ENCODE data around the gene FOXN1. TPM values are rescaled to one million over a fixed set of nuclear protein-coding genes. Genes with fewer than 3 reads are reported as not detected.

Gene FOXN1
- total RNA-seq, 1 experiment from 2014 or later: 0.48 TPM

GRCh38 chr17:28513476-28513875, 7.3 kb downstream of the FOXN1 start:
- Histone ChIP-seq H3K27me3 (replicated peaks; ENCODE audit: control insufficient read depth, insufficient read depth, low read length) (no peaks in the 10 kb centered on the region), H3K4me3 (ENCODE audit: low read depth, low read length) (no peak overlapping the region), H3K4me1 (no peaks in the 10 kb centered on the region), H3K9me3 (peaks cover 10% of the 10 kb centered on the region), H3K36me3 (ENCODE audit: control insufficient read depth, insufficient read depth, low read length) (no peaks in the 10 kb centered on the region)
- no TSS peak for BruUV-seq (replicated peaks)
- H3K36me3 Mint-ChIP-seq (ENCODE audit: insufficient read depth, unreplicated experiment): no peaks in the 10 kb centered on the region
- H3K4me3 Mint-ChIP-seq (ENCODE audit: unreplicated experiment): no peak overlapping the region
- intact Hi-C loops (cut with micrococcal nuclease; ENCODE audit: unreplicated experiment): no loop called here
- H3K27ac Mint-ChIP-seq (ENCODE audit: unreplicated experiment): no peak overlapping the region
- no peak for DNase-seq
- H3K27me3 Mint-ChIP-seq (ENCODE audit: insufficient read depth, unreplicated experiment): no peaks in the 10 kb centered on the region
- H3K9me3 Mint-ChIP-seq (ENCODE audit: unreplicated experiment): no peaks in the 10 kb centered on the region
- H3K4me1 Mint-ChIP-seq (ENCODE audit: low read depth, unreplicated experiment): no peaks in the 10 kb centered on the region
- ChIA-PET CTCF (no interaction called here), POLR2A (no interaction called here)
- TF ChIP-seq, protein P1, sequence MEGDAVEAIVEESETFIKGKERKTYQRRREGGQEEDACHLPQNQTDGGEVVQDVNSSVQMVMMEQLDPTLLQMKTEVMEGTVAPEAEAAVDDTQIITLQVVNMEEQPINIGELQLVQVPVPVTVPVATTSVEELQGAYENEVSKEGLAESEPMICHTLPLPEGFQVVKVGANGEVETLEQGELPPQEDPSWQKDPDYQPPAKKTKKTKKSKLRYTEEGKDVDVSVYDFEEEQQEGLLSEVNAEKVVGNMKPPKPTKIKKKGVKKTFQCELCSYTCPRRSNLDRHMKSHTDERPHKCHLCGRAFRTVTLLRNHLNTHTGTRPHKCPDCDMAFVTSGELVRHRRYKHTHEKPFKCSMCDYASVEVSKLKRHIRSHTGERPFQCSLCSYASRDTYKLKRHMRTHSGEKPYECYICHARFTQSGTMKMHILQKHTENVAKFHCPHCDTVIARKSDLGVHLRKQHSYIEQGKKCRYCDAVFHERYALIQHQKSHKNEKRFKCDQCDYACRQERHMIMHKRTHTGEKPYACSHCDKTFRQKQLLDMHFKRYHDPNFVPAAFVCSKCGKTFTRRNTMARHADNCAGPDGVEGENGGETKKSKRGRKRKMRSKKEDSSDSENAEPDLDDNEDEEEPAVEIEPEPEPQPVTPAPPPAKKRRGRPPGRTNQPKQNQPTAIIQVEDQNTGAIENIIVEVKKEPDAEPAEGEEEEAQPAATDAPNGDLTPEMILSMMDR (IDR thresholded peaks at IDR 0.05; ENCODE audit: insufficient read depth in 1 of 2, low read depth in 1 of 2, low read length in 1 of 2, severe bottlenecking in 1 of 2, unreplicated experiment in 1 of 2): no peak

GRCh38 chr17:28514561-28515002, 8.4 kb downstream of the FOXN1 start:
- CTCF ChIA-PET: no interaction called here
- no peaks in the 10 kb centered on the region for H3K27me3 Mint-ChIP-seq (ENCODE audit: insufficient read depth, unreplicated experiment)
- intact Hi-C loops (cut with micrococcal nuclease; ENCODE audit: unreplicated experiment): no loop called here
- BruUV-seq (replicated peaks): no TSS peak
- Histone ChIP-seq H3K4me1 (no peaks in the 10 kb centered on the region), H3K4me3 (ENCODE audit: low read depth, low read length) (no peak overlapping the region), H3K36me3 (ENCODE audit: control insufficient read depth, insufficient read depth, low read length) (no peaks in the 10 kb centered on the region), H3K9me3 (peaks cover 10% of the 10 kb centered on the region), H3K27me3 (replicated peaks; ENCODE audit: control insufficient read depth, insufficient read depth, low read length) (no peaks in the 10 kb centered on the region)
- H3K4me1 Mint-ChIP-seq (ENCODE audit: low read depth, unreplicated experiment): no peaks in the 10 kb centered on the region
- no peaks in the 10 kb centered on the region for H3K36me3 Mint-ChIP-seq (ENCODE audit: insufficient read depth, unreplicated experiment)
- no peaks in the 10 kb centered on the region for H3K9me3 Mint-ChIP-seq (ENCODE audit: unreplicated experiment)
- TF ChIP-seq, protein P1 (IDR thresholded peaks at IDR 0.05; ENCODE audit: insufficient read depth in 1 of 2, low read depth in 1 of 2, low read length in 1 of 2, severe bottlenecking in 1 of 2, unreplicated experiment in 1 of 2): no peak
- POLR2A ChIA-PET: no interaction called here
- H3K27ac Mint-ChIP-seq (ENCODE audit: unreplicated experiment): no peak overlapping the region
- no peak for DNase-seq
- no peak overlapping the region for H3K4me3 Mint-ChIP-seq (ENCODE audit: unreplicated experiment)

GRCh38 chr17:28515518-28515917, 9.4 kb downstream of the FOXN1 start:
- CTCF ChIA-PET: no interaction called here
- no peaks in the 10 kb centered on the region for H3K36me3 Mint-ChIP-seq (ENCODE audit: insufficient read depth, unreplicated experiment)
- Histone ChIP-seq H3K36me3 (ENCODE audit: control insufficient read depth, insufficient read depth, low read length) (no peaks in the 10 kb centered on the region), H3K9me3 (peaks cover 10% of the 10 kb centered on the region), H3K4me3 (ENCODE audit: low read depth, low read length) (no peak overlapping the region), H3K4me1 (no peaks in the 10 kb centered on the region), H3K27me3 (replicated peaks; ENCODE audit: control insufficient read depth, insufficient read depth, low read length) (no peaks in the 10 kb centered on the region)
- TF ChIP-seq, protein P1 (IDR thresholded peaks at IDR 0.05; ENCODE audit: insufficient read depth in 1 of 2, low read depth in 1 of 2, low read length in 1 of 2, severe bottlenecking in 1 of 2, unreplicated experiment in 1 of 2): no peak
- H3K4me1 Mint-ChIP-seq (ENCODE audit: low read depth, unreplicated experiment): no peaks in the 10 kb centered on the region
- H3K27ac Mint-ChIP-seq (ENCODE audit: unreplicated experiment): no peak overlapping the region
- H3K9me3 Mint-ChIP-seq (ENCODE audit: unreplicated experiment): no peaks in the 10 kb centered on the region
- H3K4me3 Mint-ChIP-seq (ENCODE audit: unreplicated experiment): no peak overlapping the region
- BruUV-seq (replicated peaks): no TSS peak
- no peaks in the 10 kb centered on the region for H3K27me3 Mint-ChIP-seq (ENCODE audit: insufficient read depth, unreplicated experiment)
- DNase-seq: no peak
- POLR2A ChIA-PET: no interaction called here
- intact Hi-C loops (cut with micrococcal nuclease; ENCODE audit: unreplicated experiment): no loop called here
